NB4 (cell line): ENCODE data around the gene AFF3.

ENCODE experiments used
- MYC ChIP-seq: IDR thresholded peaks from 2 replicates; pipeline ENCODE4 v1.6.1; 2011; ENCODE audit warnings: low read depth, low read length
- TF ChIP-seq, protein P1 (sequence below): IDR thresholded peaks from one replicate; pipeline ENCODE4 v1.5.1; 2012; ENCODE audit warnings: low read depth, low read length

DNA sequence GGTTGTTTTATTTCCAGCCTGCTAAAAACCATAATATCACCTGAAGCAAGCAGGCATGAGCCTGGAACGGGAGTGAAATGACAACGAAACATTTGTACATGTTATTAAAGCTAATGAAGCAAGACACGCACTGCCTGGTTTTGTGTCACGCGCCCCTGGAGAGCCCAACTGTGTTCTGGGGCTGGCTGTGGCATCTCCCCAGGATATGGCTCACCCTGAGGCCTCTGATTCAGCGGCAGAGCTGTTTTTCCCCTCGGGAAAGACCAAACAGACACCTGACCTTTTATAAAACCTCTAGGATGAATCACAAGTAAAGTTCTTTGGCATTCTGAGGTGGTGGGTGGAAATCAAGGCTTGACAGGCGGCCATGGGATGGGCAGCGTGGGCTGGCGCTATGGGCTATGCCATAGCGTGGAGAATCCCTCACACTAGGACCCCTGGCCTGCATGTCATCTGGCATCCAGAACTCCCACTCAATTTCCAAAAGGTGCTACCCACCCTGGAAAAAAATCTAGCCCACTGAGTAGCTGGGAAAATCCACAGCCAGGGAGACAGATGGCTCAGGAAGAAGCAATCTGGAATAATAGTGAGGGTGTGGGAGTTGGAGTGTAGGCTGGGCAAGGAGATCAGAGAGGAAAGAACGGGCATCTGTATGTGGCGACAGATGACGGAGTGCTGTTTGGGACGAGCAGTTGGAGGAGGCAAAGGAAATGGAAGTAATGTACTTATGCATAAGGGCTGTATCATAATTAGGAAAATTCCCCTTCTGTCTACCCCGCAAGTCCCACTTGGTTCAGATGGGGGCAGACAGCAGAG is 262.0 kb downstream of the AFF3 start:
- TF ChIP-seq, protein P1, sequence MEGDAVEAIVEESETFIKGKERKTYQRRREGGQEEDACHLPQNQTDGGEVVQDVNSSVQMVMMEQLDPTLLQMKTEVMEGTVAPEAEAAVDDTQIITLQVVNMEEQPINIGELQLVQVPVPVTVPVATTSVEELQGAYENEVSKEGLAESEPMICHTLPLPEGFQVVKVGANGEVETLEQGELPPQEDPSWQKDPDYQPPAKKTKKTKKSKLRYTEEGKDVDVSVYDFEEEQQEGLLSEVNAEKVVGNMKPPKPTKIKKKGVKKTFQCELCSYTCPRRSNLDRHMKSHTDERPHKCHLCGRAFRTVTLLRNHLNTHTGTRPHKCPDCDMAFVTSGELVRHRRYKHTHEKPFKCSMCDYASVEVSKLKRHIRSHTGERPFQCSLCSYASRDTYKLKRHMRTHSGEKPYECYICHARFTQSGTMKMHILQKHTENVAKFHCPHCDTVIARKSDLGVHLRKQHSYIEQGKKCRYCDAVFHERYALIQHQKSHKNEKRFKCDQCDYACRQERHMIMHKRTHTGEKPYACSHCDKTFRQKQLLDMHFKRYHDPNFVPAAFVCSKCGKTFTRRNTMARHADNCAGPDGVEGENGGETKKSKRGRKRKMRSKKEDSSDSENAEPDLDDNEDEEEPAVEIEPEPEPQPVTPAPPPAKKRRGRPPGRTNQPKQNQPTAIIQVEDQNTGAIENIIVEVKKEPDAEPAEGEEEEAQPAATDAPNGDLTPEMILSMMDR: no peak
- no peak for TF ChIP-seq MYC
